HG03095 (cell line): ENCODE results near the gene FZR1.

Experiments
- ATAC-seq: cut with Tn5 transposase; IDR thresholded peaks from one replicate; pipeline ENCODE4 v1.9.1; 2021; ENCODE audit warnings: moderate library complexity; ENCODE audit not compliant: unreplicated experiment

Gene FZR1

GRCh38 chr19:3471954-3472655, 34.0 kb upstream of the FZR1 start:
- no peak for ATAC-seq

DNA sequence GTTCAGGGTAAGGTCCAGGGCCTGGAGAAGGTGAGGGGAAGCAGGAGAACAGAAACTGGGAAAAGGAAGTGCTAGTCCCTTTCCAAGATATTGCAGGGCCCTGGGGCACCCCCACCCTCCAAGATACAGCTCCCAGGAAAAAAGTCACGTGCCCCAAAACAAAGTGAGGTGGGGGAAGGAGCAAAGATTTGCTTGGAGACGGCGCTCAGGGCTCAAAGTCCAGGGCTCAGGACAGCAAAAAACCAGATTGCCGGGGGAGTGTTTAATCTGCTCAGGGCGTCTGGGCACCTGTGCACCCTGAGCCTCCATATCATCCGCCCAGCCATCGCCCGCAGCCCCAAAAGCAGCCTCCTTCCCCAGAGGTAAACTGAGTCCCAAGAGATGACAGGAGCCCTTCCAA, 32.1 kb upstream of the FZR1 start:
- no peak for ATAC-seq

DNA sequence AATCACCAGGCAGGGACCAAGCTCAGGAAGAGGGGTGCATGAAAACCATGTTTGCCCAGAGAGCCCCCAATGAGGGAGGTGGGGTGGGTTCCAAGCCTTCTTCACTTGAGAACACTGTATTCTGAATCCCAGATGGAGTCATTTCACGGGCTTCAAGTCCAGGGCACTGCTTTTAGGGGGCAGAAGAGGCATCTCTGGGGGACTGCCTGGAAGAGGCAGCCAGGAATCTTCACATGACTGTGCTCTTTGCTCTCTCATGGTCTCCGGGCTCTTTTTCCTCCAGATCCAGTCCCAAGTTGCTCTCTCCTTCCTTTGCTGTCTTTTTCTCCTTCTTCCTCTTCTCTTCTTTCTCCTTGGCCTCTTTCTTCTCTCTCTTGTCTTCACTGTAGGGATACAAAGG, 31.5 kb upstream of the FZR1 start:
- ATAC-seq = no peak

GRCh38 chr19:3475449-3475848, 30.7 kb upstream of the FZR1 start:
- no peak for ATAC-seq

GRCh38 chr19:3476830-3477229, 29.3 kb upstream of the FZR1 start:
- no peak for ATAC-seq

GRCh38 chr19:3477506-3477905, 28.6 kb upstream of the FZR1 start:
- no peak for ATAC-seq

DNA sequence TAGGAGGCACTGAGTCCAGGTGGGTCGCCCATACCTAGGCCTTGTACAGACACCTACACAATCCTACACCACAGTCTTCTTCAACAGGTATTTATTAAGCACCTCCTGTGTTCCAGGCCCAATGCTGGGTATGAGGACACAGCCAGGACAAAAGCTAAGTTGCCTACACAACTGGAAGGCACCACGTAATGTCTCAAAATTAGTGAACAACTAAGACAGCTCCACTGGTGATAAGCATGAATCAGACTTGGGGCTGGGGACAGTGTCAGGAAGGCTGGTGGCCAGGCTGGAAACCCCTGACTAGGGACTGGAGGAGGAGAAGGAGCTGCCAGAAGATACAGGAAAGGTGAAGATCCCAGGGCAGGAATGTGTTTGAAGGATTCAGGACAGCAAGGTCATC, 28.2 kb upstream of the FZR1 start:
- ATAC-seq = no peak

DNA sequence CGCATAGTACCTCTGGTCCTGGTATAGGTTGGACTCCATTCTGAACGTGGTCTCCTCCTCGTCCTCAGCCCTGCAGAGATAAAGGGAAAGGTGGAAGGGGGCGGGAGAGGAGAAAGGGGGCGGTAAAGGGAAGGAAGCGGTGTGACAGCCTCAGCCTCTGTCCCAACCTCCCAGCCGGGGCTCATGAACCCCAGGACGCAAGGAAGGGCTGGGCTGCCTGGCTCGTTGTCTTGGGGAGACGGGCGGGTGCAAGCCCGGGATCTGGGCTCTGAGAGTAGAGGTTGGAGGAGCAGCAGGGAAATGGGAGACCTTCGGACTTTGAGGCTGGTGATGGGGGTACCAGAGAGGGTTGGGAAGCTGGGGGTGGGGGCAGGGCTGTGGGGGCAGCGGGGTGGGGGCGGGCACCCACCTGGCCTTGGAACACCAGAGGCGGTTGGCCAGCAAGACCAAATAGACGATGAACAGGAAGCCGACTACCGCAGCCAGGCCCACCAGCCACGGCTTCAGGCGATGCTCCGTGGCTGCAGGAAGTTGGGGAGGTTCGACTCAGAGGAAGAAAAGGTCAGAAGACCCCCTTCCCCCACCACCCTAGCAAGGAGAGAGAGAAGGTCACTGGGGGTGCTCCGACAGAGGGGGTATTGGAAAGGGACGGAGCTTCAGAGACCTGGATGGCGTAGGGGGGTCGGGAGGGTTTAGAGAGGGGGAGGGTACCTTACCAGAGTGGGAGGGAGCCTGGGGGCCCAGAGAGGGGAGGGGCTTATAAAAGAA, 27.5 kb upstream of the FZR1 start:
- no peak for ATAC-seq

- no peak for ATAC-seq
These were observed 26.8 kb upstream of the FZR1 start for GRCh38 chr19:3479177-3479833.

GRCh38 chr19:3479834-3480215, 26.3 kb upstream of the FZR1 start:
- no peak for ATAC-seq

GRCh38 chr19:3480383-3481091, 25.6 kb upstream of the FZR1 start, which contains the start of gene SMIM24:
TSS of gene SMIM24 (minus strand) at chr19:3480525. CDS start at chr19:3480463, 62 bp downstream.
- ATAC-seq = no peak

- ATAC-seq = no peak
These were observed 24.6 kb upstream of the FZR1 start for GRCh38 chr19:3481241-3482090.

- no peak for ATAC-seq
These were observed 23.4 kb upstream of the FZR1 start for GRCh38 chr19:3482507-3483225.

GRCh38 chr19:3483226-3483628, 22.9 kb upstream of the FZR1 start, which contains the start of gene SMIM44:
TSS of gene SMIM44 (minus strand) at chr19:3483441. CDS start at chr19:3483403, 38 bp downstream.
- ATAC-seq = no peak

GRCh38 chr19:3491396-3492119, 14.6 kb upstream of the FZR1 start:
- ATAC-seq = no peak

DNA sequence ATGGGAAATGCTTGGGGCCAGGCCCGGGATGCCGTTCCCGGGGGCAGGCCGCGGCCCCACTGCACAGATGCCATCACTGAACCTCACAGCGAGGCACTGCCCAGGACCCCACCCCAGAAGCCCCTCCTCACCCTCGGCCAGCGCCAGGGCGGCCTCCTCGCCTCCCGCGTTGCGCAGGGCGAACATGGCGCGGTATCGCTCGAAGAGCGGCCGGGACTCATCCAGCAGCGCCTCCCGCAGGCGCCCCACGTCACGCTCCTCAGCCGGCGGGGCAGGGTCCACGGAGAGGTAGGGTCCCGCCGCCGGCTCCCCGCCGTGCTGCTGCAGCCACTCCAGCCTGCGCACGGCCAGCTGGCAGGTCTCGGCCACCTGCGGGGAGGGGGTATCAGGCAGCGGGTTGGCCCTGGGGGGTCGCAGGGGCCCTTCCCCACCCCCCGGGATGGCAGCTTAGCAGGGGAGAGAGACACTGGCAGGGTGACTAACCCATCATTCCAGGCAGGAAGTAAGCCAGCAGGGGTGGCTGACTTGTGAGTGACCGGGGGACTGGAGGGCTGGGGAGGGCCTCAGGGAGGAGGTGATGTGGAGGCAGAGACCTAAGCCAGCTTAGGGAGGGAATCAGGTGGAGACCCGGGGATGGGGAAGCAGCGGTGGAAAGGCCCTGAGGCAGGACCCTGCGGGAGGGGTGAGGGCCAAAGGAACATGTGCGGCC, 13.8 kb upstream of the FZR1 start:
- ATAC-seq = no peak

DNA sequence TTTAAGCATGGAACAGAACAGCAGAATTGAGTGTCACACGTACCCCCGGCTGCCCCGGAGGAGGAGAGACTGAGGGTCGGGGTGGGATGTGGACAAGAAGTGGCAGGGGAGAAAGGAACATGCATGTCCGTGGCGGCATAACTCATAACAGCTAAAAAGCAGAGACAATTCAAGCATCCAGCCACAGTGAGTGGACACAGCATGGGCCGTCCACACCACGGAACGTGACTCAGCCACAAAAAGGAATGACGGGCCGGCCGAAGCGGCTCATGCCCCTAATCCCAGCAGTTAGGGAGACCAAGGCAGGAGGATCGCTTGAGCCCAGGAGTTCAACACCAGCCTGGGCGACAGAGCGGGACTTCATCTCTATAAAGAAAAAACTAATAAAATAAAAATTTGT, 13.2 kb upstream of the FZR1 start:
- no peak for ATAC-seq

GRCh38 chr19:3493651-3494050, 12.5 kb upstream of the FZR1 start:
- ATAC-seq = no peak
